ENCODE data around the gene FAM20B.

FAM20B gene

GRCh38 chr1:179052776-179053175 lies 27.1 kb downstream of the FAM20B start:
- Histone ChIP-seq H3K9me3 (ENCODE audit: low read length) (no peaks in the 10 kb centered on the region), H3K79me2 (ENCODE audit: insufficient read depth, low read length) (no peaks in the 10 kb centered on the region), H3K4me2 (ENCODE audit: low read length) (no peak overlapping the region), H3F3A (ENCODE audit: insufficient read depth, low read length) (no peaks in the 10 kb centered on the region), H3K9ac (ENCODE audit: low read length) (no peak overlapping the region), H3K9me2 (ENCODE audit: low read depth, low read length) (no peaks in the 10 kb centered on the region), H3K27me3 (ENCODE audit: insufficient read depth, low read length) (no peaks in the 10 kb centered on the region), H3K36me3 (ENCODE audit: insufficient read depth, low read length) (peaks cover 14% of the 10 kb centered on the region; the same call in 1 of the 2 replicates), H3K4me1 (ENCODE audit: insufficient read depth, low read length, severe bottlenecking) (no peaks in the 10 kb centered on the region), H3K27ac (ENCODE audit: low read depth, low read length, poor library complexity, severe bottlenecking) (no peak overlapping the region), H4K20me1 (ENCODE audit: insufficient read depth, low read length) (no peaks in the 10 kb centered on the region), H2AFZ (ENCODE audit: low read length) (no peak overlapping the region), H3K4me3 (ENCODE audit: low read depth, low read length, poor library complexity, severe bottlenecking) (no peak overlapping the region)
- TF ChIP-seq CTCF (IDR thresholded peaks at IDR 0.05; ENCODE audit: low read length) (no peak), EZH2 (IDR thresholded peaks at IDR 0.05; ENCODE audit: borderline replicate concordance, low read length) (no peak)

- no peaks in the 10 kb centered on the region for H3F3A ChIP-seq (ENCODE audit: insufficient read depth, low read length)
- H2AFZ ChIP-seq (ENCODE audit: low read length): no peak overlapping the region
- no peaks in the 10 kb centered on the region for H3K79me2 ChIP-seq (ENCODE audit: insufficient read depth, low read length)
- no peak overlapping the region for H3K4me3 ChIP-seq (ENCODE audit: low read depth, low read length, poor library complexity, severe bottlenecking)
- no peak overlapping the region for H3K27ac ChIP-seq (ENCODE audit: low read depth, low read length, poor library complexity, severe bottlenecking)
- no peak overlapping the region for H3K4me2 ChIP-seq (ENCODE audit: low read length)
- H3K9me3 ChIP-seq (ENCODE audit: low read length): no peaks in the 10 kb centered on the region
- no peaks in the 10 kb centered on the region for H3K27me3 ChIP-seq (ENCODE audit: insufficient read depth, low read length)
- TF ChIP-seq CTCF (IDR thresholded peaks at IDR 0.05; ENCODE audit: low read length): no peak
- no peak for TF ChIP-seq EZH2 (IDR thresholded peaks at IDR 0.05; ENCODE audit: borderline replicate concordance, low read length)
- no peak overlapping the region for H3K9ac ChIP-seq (ENCODE audit: low read length)
- H3K4me1 ChIP-seq (ENCODE audit: insufficient read depth, low read length, severe bottlenecking): no peaks in the 10 kb centered on the region
- no peaks in the 10 kb centered on the region for H4K20me1 ChIP-seq (ENCODE audit: insufficient read depth, low read length)
- H3K36me3 ChIP-seq (ENCODE audit: insufficient read depth, low read length): peaks cover 14% of the 10 kb centered on the region; the same call in 1 of the 2 replicates
- no peaks in the 10 kb centered on the region for H3K9me2 ChIP-seq (ENCODE audit: low read depth, low read length)
Measured at GRCh38 chr1:179053486-179053885, 27.8 kb downstream of the FAM20B start.

- Histone ChIP-seq H3K4me1 (ENCODE audit: insufficient read depth, low read length, severe bottlenecking) (no peaks in the 10 kb centered on the region), H3K4me3 (ENCODE audit: low read depth, low read length, poor library complexity, severe bottlenecking) (no peak overlapping the region), H3K36me3 (ENCODE audit: insufficient read depth, low read length) (peaks cover 14% of the 10 kb centered on the region; the same call in 1 of the 2 replicates), H3K9me3 (ENCODE audit: low read length) (no peaks in the 10 kb centered on the region), H2AFZ (ENCODE audit: low read length) (no peak overlapping the region), H3F3A (ENCODE audit: insufficient read depth, low read length) (no peaks in the 10 kb centered on the region), H3K9me2 (ENCODE audit: low read depth, low read length) (no peaks in the 10 kb centered on the region), H3K27ac (ENCODE audit: low read depth, low read length, poor library complexity, severe bottlenecking) (no peak overlapping the region), H3K4me2 (ENCODE audit: low read length) (no peak overlapping the region), H4K20me1 (ENCODE audit: insufficient read depth, low read length) (no peaks in the 10 kb centered on the region), H3K9ac (ENCODE audit: low read length) (no peak overlapping the region), H3K27me3 (ENCODE audit: insufficient read depth, low read length) (no peaks in the 10 kb centered on the region), H3K79me2 (ENCODE audit: insufficient read depth, low read length) (no peaks in the 10 kb centered on the region)
- TF ChIP-seq EZH2 (IDR thresholded peaks at IDR 0.05; ENCODE audit: borderline replicate concordance, low read length): no peak
- no peak for TF ChIP-seq CTCF (IDR thresholded peaks at IDR 0.05; ENCODE audit: low read length)
Measured at GRCh38 chr1:179055937-179056336, 30.2 kb downstream of the FAM20B start.

Data from OCI-LY1 (cell line).